ENCODE data around the gene BAIAP2L1.

Gene BAIAP2L1

DNA sequence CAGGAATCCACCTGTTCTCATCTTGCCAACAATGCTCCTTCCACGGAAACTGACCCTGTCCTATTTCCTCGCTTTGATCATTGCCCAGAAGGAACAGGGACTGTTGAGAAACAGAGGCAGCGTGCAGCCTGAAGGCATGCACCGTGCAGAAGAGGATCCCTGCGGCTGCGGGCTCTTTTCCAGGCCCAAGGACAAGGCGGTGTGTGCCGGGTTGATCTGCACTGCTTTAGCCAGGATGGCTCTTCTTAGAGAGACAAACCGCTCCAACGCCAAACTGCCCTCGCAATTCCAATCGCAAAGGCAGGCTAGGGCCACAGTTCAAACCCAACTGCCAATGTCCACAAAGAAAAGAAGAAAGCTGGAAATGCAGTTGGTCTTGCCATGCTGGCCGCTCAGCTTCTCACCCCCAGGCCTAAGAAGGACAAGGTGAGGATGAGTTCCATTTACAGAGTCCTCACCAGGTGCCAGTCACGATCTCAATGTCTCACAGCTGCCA is 92.9 kb downstream of the BAIAP2L1 start:
- H3K27ac ChIP-seq (ENCODE audit: low read depth, low read length), result no peak overlapping the region
- no peak overlapping the region for H2AFZ ChIP-seq (ENCODE audit: low read length, unreplicated experiment)
- no peaks in the 10 kb centered on the region for H3K4me1 ChIP-seq (ENCODE audit: control insufficient read depth, insufficient read depth, low read length, unreplicated experiment)
- H3K79me2 ChIP-seq (ENCODE audit: control insufficient read depth, insufficient read depth, low read length, unreplicated experiment), result no peaks in the 10 kb centered on the region
- H3K27me3 ChIP-seq (ENCODE audit: insufficient read depth, low read length), result no peaks in the 10 kb centered on the region
- H3K36me3 ChIP-seq (ENCODE audit: insufficient read depth, low read length), result no peaks in the 10 kb centered on the region
- H3K4me3 ChIP-seq (ENCODE audit: low read depth, low read length), result no peak overlapping the region

DNA sequence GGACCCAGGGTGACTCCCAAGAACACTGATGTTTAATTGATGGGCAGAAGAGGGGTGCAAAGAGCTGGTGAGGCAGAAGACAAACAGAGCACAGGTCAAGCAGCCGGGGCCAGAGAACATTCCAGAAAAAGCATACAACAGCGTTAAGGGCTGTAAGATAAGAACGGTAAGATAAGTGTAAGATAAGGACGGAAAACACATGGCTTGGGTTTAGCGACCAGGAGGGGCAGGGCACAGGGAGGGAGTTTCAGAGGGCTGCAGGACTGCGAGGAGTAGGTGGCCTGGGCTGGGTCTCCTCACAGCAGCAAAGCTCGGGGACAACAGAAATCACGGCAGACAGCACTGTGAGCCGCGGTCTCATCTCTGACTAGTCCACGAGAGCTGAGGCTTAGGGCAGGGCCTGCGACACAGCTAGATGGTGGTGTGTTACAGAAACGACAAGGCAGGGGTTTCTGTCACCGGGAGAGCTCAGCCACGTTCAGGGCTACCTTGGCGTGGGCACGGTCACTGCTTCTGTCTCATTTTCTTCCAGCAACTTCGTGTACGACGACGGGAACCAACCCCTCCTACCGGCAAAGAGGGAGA is 94.8 kb downstream of the BAIAP2L1 start:
- Histone ChIP-seq H3K4me1 (ENCODE audit: control insufficient read depth, insufficient read depth, low read length, unreplicated experiment) (no peaks in the 10 kb centered on the region), H3K79me2 (ENCODE audit: control insufficient read depth, insufficient read depth, low read length, unreplicated experiment) (no peaks in the 10 kb centered on the region), H3K27me3 (ENCODE audit: insufficient read depth, low read length) (no peaks in the 10 kb centered on the region), H3K27ac (ENCODE audit: low read depth, low read length) (no peak overlapping the region), H3K36me3 (ENCODE audit: insufficient read depth, low read length) (no peaks in the 10 kb centered on the region), H3K4me3 (ENCODE audit: low read depth, low read length) (no peak overlapping the region), H2AFZ (ENCODE audit: low read length, unreplicated experiment) (no peak overlapping the region)

DNA sequence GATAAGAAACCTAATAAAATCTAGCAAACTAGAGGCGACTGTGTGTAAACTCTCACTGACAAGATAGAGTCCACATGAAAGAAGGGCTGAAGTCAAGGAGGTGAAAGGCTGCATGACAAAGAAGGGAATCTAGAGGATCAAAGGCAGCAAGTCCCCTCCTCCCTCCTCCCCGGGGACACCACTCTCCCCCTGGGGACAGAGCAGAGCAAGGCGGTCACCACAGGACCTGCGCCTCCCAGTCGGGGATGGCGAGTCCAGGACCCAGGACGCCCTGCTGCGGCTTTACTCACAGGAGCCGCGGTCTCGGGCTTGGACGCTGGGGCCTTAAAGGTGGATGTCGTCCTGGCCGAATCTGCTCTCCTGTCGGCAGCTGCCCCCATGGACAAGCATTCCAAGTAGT is 97.0 kb downstream of the BAIAP2L1 start:
- Histone ChIP-seq H3K27ac (ENCODE audit: low read depth, low read length) (no peak overlapping the region), H2AFZ (ENCODE audit: low read length, unreplicated experiment) (no peak overlapping the region), H3K27me3 (ENCODE audit: insufficient read depth, low read length) (no peaks in the 10 kb centered on the region), H3K79me2 (ENCODE audit: control insufficient read depth, insufficient read depth, low read length, unreplicated experiment) (no peaks in the 10 kb centered on the region), H3K4me3 (ENCODE audit: low read depth, low read length) (no peak overlapping the region), H3K4me1 (ENCODE audit: control insufficient read depth, insufficient read depth, low read length, unreplicated experiment) (no peaks in the 10 kb centered on the region), H3K36me3 (ENCODE audit: insufficient read depth, low read length) (no peaks in the 10 kb centered on the region)

DNA sequence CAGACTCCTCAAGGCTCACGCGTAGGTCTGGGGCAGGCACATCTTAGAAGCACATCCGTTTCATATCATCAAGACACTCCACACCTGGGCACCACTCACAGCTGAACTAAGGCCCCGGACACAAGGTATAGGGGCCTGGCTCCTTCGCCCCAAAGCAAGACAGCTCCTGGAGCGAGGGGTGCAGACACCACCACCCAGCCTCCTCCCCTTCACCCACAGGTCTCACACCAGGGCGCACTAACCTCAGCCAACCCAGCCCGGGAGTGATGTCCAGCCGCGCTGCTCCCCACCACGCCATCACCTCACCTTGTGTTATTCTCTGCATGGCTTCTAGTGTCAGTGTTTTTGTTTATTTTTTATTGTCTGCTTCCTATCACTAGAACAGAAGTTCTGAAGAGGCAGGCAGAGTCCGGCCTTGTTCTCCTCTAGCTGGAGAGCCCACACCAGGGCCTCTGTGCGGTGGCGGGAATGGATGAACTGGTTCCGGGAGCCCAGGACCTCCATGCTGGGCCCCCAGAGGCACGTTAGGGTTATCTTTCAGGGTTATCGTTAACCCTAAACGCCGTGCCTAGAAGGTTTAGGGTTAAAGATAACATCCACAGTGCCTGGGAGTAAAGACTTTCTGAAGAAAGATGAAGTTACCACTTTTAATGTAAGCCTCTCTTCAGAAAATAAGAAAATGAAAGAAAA is 97.6 kb downstream of the BAIAP2L1 start:
- Histone ChIP-seq H3K36me3 (ENCODE audit: insufficient read depth, low read length) (no peaks in the 10 kb centered on the region), H2AFZ (ENCODE audit: low read length, unreplicated experiment) (no peak overlapping the region), H3K4me1 (ENCODE audit: control insufficient read depth, insufficient read depth, low read length, unreplicated experiment) (no peaks in the 10 kb centered on the region), H3K79me2 (ENCODE audit: control insufficient read depth, insufficient read depth, low read length, unreplicated experiment) (no peaks in the 10 kb centered on the region), H3K27ac (ENCODE audit: low read depth, low read length) (no peak overlapping the region), H3K27me3 (ENCODE audit: insufficient read depth, low read length) (no peaks in the 10 kb centered on the region), H3K4me3 (ENCODE audit: low read depth, low read length) (no peak overlapping the region)

DNA sequence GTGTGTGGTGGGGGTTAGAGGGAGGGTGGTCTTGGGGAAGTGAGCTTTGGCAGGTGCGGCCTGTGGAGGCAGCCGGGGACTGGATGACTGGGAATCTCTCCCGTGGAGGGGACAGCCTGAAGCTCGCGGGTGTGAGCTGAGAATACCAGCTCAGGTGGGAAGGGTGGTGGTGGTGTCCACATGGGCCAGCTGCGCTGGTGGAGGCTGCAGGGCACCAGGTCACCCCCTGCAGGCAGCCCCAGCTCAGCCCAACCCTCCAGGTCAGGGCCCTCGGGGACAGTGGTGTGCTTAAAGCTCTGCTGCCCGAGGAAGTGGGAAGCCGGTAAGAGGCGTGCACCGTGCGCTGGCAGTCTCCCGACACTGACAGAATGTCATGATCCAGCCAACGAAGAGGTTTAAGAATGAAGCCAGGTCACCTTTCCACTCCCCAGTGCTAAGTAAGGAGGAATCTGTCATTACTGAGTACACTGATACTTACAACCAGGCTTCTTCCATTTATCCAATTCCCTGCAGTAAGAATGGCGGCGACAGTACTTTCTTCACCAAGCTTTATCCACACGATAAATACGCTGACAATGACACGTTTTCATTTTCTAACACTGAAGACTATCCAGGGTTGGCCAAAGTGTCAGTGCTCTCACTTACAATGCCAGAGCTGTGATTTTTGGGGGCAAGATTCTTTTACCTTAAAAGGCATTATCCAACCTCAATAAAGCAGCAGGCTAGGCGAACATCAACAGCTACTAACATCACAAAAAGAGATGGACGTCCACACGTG is 99.0 kb downstream of the BAIAP2L1 start:
- no peaks in the 10 kb centered on the region for H3K27me3 ChIP-seq (ENCODE audit: insufficient read depth, low read length)

DNA sequence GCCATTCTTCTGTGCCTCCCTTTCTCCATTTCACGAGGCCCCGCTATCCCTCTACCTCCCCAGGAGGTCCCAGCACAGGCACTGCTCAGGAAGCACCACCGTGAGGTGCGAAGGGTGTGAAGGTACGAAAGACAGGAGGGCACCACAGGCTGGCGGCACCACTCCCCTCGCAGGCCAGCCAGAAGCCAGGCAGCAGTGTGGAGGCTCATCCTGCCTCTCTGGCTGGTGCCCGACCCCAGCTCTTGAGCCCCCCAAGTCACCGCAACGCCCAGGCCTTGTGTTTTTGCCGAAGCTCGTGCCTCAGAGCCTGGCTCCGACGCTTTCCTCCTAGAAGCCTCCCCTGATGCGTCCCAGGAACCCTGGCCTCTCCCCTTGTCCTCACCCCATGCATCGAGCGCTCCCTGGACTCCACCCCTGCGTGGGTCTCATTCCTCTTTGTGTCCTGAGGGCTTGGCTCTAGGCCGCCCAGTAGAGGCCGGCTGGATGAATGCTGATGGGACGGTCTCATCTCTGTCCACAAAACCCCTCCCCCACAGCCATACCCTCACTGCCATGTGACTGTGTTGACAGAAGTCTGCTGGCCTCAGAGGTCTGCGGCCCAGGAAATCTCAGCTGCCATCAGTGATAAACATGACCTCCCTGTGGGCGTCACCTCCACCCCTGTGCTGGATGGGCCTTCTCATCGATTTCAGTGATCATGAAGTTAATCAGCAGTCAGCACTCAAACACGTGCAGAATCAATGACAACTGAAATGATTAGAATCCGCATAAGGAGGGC is 100.1 kb downstream of the BAIAP2L1 start:
- Histone ChIP-seq H3K4me3 (ENCODE audit: low read depth, low read length) (no peak overlapping the region), H3K27ac (ENCODE audit: low read depth, low read length) (no peak overlapping the region), H3K27me3 (ENCODE audit: insufficient read depth, low read length) (no peaks in the 10 kb centered on the region), H2AFZ (ENCODE audit: low read length, unreplicated experiment) (no peak overlapping the region), H3K4me1 (ENCODE audit: control insufficient read depth, insufficient read depth, low read length, unreplicated experiment) (no peaks in the 10 kb centered on the region), H3K36me3 (ENCODE audit: insufficient read depth, low read length) (no peaks in the 10 kb centered on the region), H3K79me2 (ENCODE audit: control insufficient read depth, insufficient read depth, low read length, unreplicated experiment) (no peaks in the 10 kb centered on the region)

More for the DNA sequence above, 99.0 kb downstream of the BAIAP2L1 start:
- no peak overlapping the region for H3K4me3 ChIP-seq (ENCODE audit: low read depth, low read length)
- no peaks in the 10 kb centered on the region for H3K79me2 ChIP-seq (ENCODE audit: control insufficient read depth, insufficient read depth, low read length, unreplicated experiment)
- no peak overlapping the region for H3K27ac ChIP-seq (ENCODE audit: low read depth, low read length)
- no peaks in the 10 kb centered on the region for H3K36me3 ChIP-seq (ENCODE audit: insufficient read depth, low read length)
- H3K4me1 ChIP-seq (ENCODE audit: control insufficient read depth, insufficient read depth, low read length, unreplicated experiment), result no peaks in the 10 kb centered on the region
- H2AFZ ChIP-seq (ENCODE audit: low read length, unreplicated experiment), result no peak overlapping the region

DNA sequence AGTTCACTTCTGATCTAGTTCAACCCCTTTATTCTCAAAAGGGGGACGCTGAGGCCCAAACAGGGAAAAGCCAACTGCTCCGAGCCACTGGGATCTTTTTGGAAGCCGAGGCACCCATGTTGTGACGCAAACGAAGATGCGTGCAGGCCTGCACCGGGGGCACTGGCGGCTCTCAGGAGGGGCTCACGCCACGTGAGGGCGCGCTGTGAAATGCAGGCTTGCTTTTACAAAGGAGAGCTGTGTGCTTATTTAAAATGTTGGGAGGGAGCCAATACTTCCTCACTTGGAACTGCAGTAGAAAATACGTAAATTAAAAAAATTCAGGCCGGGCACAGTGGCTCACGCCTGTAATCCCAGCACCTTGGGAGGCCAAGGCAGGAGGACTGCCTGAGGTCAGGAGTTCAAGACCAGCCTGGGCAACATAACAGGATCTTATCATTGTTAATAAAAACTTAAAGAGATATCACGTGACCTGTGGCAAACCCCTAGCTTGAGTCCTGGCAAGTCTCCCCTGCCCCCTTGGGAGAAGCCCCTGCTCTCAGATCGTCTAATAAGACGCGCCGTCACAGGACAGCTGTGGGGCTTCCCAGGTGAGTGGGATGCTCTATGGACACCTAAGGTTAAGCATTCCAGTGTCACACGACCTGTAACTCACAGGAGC is 103.1 kb downstream of the BAIAP2L1 start:
- Histone ChIP-seq H3K4me3 (ENCODE audit: low read depth, low read length) (no peak overlapping the region), H2AFZ (ENCODE audit: low read length, unreplicated experiment) (no peak overlapping the region), H3K36me3 (ENCODE audit: insufficient read depth, low read length) (peaks cover 6% of the 10 kb centered on the region; the same call in 1 of the 2 replicates), H3K27me3 (ENCODE audit: insufficient read depth, low read length) (no peaks in the 10 kb centered on the region), H3K27ac (ENCODE audit: low read depth, low read length) (no peak overlapping the region), H3K4me1 (ENCODE audit: control insufficient read depth, insufficient read depth, low read length, unreplicated experiment) (no peaks in the 10 kb centered on the region), H3K79me2 (ENCODE audit: control insufficient read depth, insufficient read depth, low read length, unreplicated experiment) (no peaks in the 10 kb centered on the region)

DNA sequence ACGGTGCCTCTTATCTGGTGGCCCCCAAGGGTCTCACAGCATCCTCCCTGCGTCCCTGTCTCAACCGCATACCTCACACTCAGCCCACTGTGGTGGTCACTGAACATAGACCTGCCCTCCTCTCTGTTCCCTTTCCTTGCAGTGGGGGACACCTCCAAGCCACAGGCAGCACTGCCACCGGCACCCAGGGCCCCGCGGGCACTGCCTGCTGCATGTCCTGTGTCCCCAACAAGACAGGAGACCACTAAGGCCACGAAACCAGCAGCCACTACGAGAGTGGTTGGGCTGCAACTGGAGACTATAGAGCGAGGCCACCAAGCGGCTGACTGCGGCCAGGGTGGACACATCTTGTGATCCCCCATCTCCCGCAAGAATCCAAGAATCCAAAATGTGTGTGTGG is 104.1 kb downstream of the BAIAP2L1 start:
- Histone ChIP-seq H3K27ac (ENCODE audit: low read depth, low read length) (no peak overlapping the region), H3K27me3 (ENCODE audit: insufficient read depth, low read length) (no peaks in the 10 kb centered on the region), H3K4me3 (ENCODE audit: low read depth, low read length) (no peak overlapping the region), H3K4me1 (ENCODE audit: control insufficient read depth, insufficient read depth, low read length, unreplicated experiment) (no peaks in the 10 kb centered on the region), H2AFZ (ENCODE audit: low read length, unreplicated experiment) (no peak overlapping the region), H3K36me3 (ENCODE audit: insufficient read depth, low read length) (peaks cover 6% of the 10 kb centered on the region; the same call in 1 of the 2 replicates), H3K79me2 (ENCODE audit: control insufficient read depth, insufficient read depth, low read length, unreplicated experiment) (peaks cover 1% of the 10 kb centered on the region)

DNA sequence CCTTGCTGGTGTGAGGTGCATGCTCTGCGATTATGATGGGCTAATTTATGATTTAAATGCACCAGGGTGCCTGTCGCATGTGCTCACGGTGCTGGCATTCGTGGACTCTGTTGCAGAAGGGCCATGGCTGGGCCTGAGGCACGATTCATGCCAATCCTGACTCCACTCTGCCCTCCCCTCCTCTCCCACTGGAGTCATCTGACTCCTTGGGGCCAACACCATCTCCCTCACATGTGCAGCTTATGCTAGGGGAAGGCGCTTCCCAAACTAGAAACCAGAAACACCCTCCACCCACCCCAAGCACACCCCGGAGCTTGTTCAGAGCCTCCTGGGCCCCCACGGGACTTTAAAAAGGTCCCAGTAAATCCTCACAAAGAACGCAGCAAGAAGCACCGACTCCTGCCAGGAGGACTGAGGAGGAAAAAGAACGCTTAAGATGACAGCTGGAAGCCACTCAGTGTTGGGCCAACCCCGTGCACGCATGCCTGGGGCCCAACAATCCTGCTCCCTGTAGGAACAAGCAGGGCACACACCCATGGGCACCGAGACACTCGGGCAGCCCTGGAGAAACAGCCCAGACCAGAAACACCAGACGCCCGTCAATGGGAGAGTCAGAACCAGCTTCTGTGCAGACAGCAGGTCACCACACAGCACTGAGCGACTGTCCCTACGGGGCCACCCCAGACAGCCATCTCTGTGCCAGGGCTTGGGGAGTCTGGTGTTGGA is 105.3 kb downstream of the BAIAP2L1 start:
- H3K27me3 ChIP-seq (ENCODE audit: insufficient read depth, low read length), result no peaks in the 10 kb centered on the region
- no peak overlapping the region for H2AFZ ChIP-seq (ENCODE audit: low read length, unreplicated experiment)
- H3K79me2 ChIP-seq (ENCODE audit: control insufficient read depth, insufficient read depth, low read length, unreplicated experiment), result peaks cover 7% of the 10 kb centered on the region
- no peaks in the 10 kb centered on the region for H3K4me1 ChIP-seq (ENCODE audit: control insufficient read depth, insufficient read depth, low read length, unreplicated experiment)
- no peak overlapping the region for H3K27ac ChIP-seq (ENCODE audit: low read depth, low read length)
- peaks cover 6% of the 10 kb centered on the region; the same call in 1 of the 2 replicates for H3K36me3 ChIP-seq (ENCODE audit: insufficient read depth, low read length)
- no peak overlapping the region for H3K4me3 ChIP-seq (ENCODE audit: low read depth, low read length)
